Measurements from ENCODE around the gene ELFN1.
"Not testable (repeated sequence)": the region's sequence is repeated elsewhere in the genome, so short reads cannot be mapped to it uniquely, and the experiment has no call there.

The ELFN1 gene

DNA sequence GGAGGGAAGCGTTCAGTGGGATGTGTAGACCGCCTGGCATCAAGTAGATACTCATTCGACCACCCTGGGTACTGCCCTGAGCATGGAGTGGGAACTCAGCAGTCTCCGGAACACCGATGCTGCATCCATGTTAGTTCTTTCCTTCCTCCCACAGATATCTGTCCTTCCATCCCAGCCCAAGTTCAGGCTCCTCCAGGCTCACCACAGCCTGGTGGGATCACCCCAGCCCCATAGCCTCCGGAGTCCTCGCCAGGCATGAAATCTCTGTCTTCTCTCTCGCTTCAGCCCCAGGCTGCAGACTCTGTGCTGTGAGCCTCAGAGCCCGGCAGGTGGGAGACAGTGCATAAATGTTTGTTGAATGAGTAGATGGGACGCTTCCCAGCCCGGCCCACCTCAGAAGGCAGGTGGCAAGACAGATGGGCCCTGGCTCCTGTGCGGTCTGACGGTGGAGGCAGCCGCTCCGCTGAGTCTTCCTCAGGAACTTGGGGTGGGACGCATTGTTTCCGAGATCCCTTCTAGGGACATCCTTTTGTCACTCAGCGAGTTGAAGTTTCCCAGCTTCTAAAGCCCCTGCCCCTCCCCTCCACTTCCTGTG lies 42.9 kb downstream of the ELFN1 start:
- no peak for DNase-seq

DNA sequence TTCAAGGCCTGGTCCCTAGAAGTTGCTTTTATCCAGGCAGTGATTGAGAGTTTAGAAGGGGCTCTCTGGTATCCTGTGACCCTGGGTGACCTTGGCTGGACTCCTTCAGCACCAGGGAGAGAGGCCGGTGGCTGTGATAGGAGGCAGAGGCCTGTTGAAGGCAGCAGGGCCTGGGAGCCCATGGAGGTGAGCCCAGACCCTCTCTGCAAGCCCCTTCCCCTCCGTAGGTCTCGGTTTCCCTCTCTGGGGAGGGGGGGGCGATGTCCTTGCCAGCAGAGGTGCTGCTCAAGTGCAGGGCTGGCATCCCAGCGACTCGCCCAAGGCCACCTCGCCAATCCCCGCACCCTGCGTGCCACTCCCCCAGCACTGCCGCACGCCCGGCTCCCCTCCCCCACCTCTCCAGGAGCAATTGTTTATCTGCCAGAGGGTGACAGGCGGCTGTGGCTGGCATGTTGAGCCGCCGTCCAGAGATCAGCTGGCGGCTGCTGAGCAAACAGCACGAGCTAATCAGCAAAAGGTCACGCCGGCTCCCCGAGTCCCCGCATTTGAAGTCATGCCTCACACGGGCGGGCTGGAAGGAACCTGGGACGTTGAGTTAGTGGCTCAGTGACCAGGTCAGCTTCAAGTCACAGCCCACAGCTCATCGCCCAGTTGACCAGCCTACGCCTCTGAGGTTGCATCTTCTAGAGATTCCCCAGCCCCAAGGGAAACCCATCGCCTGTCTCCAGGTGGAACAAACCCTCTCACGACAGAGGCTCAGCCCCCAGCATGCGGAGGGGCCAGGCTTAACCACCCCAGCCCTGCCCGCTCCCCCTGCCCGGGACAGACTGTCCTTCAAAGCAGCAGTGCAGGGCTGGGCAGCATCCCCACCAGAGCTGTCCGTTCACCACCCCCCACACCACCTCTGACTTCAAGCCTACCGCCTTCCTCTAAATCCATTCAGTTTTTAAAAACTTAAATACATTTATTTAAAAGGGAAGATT lies 43.7 kb downstream of the ELFN1 start:
- peak; percentile 80 for DNase-seq

GRCh38 chr7:1714583-1715330 lies 44.7 kb downstream of the ELFN1 start:
- no peak for DNase-seq

DNA sequence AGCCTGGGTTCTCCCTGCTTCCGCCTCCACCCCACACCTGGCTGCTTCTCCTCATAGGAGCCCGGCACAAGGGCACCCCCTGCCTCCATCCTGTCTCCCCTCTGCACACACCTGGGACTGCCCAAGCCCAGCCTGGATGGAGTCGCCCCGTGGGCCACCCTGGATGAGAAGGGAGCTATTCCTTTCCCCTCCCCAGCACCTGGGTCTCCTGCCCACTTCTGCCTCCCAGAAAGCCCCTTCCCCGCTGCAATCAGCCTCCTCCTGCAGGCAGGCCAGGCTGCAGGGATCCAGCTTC lies 45.2 kb downstream of the ELFN1 start:
- no peak for DNase-seq

DNA sequence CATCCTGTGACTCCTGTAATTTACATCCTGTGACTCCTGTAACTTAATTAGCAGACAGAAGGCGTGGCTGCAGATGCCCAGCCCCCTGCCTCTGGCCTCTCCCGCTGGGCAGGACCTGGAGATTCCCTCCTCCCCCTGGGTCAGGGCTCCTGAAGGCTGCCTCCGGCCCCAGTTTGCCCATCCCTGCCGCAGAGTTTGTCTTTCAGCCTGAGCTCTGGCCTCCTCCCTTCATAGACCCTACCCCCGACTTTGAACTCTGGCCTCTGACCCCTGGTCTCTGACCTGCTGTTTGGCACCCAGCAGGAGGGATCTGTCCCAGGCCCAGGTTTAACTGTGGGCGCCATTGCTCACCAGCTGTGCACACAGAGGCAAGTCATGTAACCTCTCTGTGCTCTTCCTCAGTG lies 45.6 kb downstream of the ELFN1 start:
- DNase-seq: no peak

- no peak for DNase-seq
Measured at GRCh38 chr7:1716263-1717094, 46.4 kb downstream of the ELFN1 start.

- DNase-seq: no peak
Measured at GRCh38 chr7:1717095-1717483, 47.0 kb downstream of the ELFN1 start.

DNA sequence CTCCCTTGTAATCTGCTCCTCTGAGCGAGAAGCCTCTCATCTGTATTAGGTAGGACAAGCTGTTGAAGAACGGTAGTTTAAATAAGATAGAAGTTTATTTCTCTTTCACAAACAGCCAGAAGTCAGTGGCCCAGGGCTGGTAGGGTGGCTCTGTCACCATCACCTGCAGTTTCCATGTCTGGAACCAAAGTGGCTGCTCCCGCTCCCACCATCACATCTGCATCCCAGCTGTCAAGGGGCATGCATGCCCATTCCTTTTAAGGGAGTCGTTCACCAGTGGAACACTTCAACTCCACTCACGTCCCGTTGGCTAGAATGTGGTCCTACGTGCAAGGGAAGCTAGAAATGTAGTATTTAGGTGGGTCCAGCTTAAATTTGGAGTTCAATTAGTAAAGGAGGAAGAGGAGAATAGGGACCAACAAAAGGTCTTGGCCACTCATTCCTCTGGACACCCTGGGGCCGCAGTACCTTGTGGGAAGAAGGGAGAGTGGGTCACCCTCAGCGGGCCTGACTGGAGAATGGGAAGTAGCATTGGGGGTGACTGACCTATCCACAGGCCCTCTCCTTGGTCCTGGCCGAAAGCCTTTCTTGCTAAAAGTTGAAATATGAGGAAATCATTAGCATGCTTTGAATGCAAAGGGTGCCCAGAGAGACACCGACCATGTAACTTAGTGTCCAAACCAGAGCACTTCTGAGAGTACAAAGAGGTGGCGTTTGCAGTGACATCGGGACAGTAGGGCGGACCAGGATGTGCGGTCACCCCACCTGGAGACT lies 48.0 kb downstream of the ELFN1 start:
- DNase-seq: no peak

DNA sequence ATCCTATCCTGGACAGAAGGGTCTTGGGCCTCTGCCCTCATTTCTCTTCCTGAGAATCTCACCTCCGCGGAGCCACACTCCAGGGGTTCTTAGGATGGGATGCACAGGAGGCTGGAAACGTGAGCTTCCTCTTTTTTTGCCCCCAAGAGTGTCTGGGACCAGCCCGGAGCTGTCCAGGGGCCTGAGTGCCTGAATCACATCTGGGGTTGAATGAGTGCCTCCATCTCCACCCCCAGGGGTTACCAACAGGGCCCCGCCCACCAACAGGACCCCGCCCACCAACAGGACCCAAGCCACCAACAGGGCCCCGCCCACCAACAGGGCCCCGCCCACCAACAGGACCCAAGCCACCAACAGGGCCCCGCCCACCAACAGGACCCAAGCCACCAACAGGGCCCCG lies 48.8 kb downstream of the ELFN1 start:
- DNase-seq: not testable (repeated sequence)

GRCh38 chr7:1719256-1719655 lies 49.2 kb downstream of the ELFN1 start:
- DNase-seq: not testable (repeated sequence)

GRCh38 chr7:1719913-1720312 lies 49.8 kb downstream of the ELFN1 start:
- no peak for DNase-seq

DNA sequence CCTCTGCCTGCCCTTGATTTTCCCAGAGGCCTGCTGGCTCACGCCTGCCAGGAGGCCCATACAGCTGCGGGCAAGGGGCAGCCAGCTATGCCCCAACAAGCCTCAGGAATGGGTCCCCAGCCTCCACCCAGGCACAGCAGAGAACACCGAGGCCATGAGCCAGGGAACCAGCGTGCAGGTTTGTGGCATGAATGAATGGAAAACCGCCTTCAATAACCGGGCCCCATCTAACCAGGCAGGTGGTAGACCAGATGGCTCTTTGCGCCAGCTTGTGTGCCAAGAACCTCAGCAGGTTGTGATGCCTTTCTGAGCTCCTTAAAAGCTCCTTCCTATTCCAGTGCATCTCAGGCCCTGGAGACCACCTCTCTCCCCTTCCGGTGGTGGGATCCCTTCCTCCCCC lies 50.2 kb downstream of the ELFN1 start:
- peak; percentile 44 for DNase-seq

DNA sequence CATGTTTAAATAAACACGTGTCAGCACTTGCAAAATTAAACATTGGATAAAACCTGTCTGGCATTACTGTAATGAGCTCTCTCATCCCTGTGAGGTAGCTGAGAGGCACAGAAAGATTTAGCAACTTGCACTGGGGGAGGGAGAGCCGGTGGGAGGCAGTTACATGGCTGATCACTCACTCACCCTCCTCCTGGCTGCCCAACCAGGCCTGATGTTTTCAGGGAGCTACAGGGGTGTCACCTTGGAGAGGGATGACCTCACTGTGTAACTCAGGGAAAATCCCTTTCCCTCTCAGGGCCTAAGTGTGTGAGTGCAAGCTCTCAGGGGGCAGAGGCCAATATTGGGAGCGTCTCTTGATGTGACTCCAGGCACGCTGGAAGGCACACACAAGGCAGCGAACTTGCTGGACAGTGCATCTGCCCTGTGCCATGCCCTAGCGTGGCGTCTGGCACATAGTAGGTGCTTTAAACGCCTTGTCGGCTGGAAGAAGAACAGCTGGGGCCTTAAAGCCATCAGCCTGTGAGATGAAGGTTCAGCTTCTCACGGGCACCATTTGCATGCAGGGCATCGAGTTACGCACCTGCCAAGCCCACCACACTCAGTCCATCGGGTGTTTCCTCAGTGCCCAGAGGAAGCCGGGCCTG lies 51.1 kb downstream of the ELFN1 start:
- DNase-seq: no peak

DNA sequence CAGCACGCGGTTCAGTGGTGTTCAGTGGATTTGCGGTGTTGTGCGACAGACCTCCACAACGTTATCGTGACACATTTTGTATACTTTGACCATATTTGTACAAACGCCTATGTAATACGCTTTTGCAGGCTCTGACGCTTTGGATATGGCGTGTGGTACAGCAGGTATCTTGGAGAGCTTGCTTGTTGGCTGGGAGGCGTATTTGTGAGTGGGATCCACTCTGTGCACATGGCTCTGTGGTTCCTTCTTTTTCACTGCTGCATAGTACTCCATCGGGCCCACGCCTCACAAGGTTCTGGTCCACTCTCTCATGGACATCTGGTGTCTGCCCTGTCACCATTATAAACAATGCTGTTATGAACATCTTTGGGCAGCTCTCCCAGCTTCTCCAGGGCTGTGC lies 53.2 kb downstream of the ELFN1 start:
- no peak for DNase-seq

GRCh38 chr7:1724118-1724910 lies 54.2 kb downstream of the ELFN1 start:
- DNase-seq: no peak

DNA sequence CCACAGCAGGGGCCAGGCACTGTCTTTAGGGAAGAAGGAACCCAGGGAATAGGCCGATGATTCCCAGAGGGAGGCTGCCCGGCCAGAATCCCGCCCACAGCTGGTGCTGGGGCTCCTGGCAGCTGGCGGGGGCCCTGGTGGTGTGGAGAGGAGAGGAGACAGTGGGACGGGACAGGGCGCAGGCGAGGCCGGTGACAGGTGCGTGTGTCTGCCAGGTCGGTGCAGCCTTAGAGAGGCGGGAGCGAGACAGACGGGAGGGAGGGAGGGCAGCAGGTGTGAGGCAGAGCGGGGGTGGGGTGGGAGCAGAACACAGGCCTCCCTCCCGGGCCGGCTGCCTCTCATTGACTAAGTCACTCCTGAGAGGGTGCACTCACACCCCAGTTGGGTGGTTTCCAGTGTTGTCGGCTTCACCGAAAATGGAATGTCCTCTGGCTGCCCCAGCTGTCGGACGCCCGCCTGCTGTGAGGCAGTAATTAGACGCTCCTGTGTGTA lies 55.2 kb downstream of the ELFN1 start:
- DNase-seq: peak; percentile 94

DNA sequence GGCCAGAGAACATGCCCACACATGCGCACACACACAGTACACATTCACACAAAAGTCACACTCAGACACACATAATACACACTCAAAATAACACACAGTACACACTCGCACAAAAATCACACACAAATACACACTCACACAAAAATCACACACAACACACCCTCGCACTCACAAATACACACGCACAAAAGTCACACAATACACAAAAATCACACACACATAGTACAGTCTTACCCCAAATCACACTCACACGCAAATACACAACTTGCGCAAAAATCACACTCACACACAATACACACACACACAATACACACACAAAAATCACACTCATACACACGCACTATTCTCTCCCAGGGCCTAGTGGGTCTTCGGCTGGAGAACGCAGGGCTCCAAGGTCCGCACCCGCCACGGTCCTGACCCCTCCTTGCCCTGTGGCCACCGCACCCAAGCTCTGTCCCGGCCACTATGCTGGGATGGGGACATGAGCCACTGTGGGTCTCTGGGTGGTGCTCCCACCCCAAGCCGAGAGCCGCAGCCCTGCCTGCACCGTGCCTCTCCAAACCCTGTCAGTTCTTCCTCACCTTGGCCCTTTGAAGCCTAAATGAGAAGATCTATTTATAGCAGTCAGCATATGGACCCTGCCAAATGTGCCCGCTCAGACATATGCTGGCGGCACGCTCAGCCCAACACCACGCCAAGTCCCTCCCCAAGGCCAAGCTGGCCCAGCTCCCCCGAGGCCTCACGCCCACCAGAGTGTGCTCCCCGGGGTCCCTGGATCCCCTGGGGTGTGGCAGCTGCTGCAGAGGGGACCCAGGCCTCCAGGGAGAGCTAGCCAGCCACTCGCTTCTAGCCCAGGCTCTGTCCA lies 55.9 kb downstream of the ELFN1 start:
- DNase-seq: no peak

GRCh38 chr7:1727079-1727478 lies 57.0 kb downstream of the ELFN1 start:
- no peak for DNase-seq

DNA sequence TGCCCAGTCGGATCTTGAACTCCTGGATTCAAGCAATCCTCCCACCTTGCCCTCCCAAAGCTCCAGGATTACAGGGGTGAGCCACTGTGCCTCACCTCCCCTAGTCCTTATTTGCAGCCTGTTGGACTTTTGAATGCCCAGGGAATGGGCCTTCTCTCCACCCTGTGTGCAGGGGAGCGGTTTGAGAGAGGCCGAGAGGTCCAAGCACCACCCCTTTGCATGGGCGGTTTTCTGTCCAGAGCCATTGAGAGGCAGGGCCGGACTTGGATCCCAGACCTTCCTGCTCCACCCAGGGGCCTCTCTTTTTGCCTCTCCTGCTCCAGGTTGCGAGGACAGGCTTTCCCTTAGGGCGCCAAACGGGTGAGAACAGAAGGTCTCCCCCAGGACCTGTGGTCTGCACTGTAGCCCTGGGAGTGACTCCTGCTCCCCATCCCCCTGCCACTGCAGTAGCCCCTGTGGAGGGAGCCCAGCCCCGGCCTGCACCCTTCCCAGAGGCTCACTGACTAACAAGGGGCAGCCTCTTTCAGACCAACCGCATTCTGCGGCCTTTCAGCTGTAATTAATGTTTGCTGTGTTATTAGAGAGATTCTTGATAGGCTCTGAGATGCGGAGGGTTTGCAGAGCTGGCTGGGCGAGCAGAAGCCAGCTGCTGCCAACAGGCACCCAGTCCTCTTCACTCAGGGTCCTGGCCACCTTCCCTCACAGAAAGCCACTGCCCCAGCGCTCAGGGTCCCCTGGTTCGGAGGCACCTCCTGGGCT lies 57.9 kb downstream of the ELFN1 start:
- DNase-seq: no peak
